H1 (cell line): Measurements from ENCODE around the gene SMARCA2. TPM values are rescaled to one million over a fixed set of nuclear protein-coding genes. Genes with fewer than 3 reads are reported as not detected.
A peak's percentile ranks its signal among the peaks of the same experiment; 100 is the strongest.

ENCODE experiments used
- CTCF ChIA-PET: fragments of 300-600 bp; sonication (Branson Sonifier 250); formaldehyde crosslinking; loops from one replicate; lab custom pipeline; 2021; ENCODE audit not compliant: partially characterized antibody; lab: Charles Lee
- POLR2A ChIA-PET: fragments of 300-600 bp; sonication (Branson Sonifier 250); formaldehyde crosslinking; loops from one replicate; lab custom pipeline; 2021; ENCODE audit warnings: inconsistent platforms; ENCODE audit not compliant: partially characterized antibody; lab: Charles Lee
- DNase-seq, 2 experiments: peaks; one replicate each; pipeline versions ENCODE4 v3.0.0 to v3.0.0-alpha.2; 2010 to 2022; ENCODE audit warnings: low spot score in 2 of 2, low read depth in 1 of 2, mixed read lengths in 1 of 2
- FAIRE-seq: peaks from 2 replicates; lab custom pipeline; 2011; peaks lifted over from hg19 to GRCh38; lab: Jason Lieb, UNC
- H2AFZ ChIP-seq: 2 replicates; pipeline ENCODE4 v1.8.1; 2012; ENCODE audit warnings: low read length, inconsistent platforms
- H2AK5ac ChIP-seq: 2 replicates; pipeline ENCODE4 v1.6.1; 2013; ENCODE audit warnings: low read depth, low read length
- H2BK120ac ChIP-seq: replicated peaks from 2 replicates; pipeline ENCODE3; 2013; ENCODE audit warnings: low read depth, low read length, inconsistent platforms
- H2BK12ac ChIP-seq: 2 replicates; pipeline ENCODE4 v1.6.1; 2013; ENCODE audit warnings: low read depth, low read length
- H2BK15ac ChIP-seq: 2 replicates; pipeline ENCODE4 v1.6.1; 2013; ENCODE audit warnings: low read length
- H2BK20ac ChIP-seq: 2 replicates; pipeline ENCODE4 v1.6.1; 2013; ENCODE audit warnings: low read length
- H2BK5ac ChIP-seq: 2 replicates; pipeline ENCODE4 v1.6.1; 2013; ENCODE audit warnings: low read depth, low read length
- H3K14ac ChIP-seq: 2 replicates; pipeline ENCODE4 v1.6.1; 2013; ENCODE audit warnings: inconsistent platforms; ENCODE audit not compliant: insufficient read length
- H3K18ac ChIP-seq: 2 replicates; pipeline ENCODE4 v1.6.1; 2013; ENCODE audit warnings: low read length; ENCODE audit errors: extremely low read depth
- H3K23ac ChIP-seq: 2 replicates; pipeline ENCODE4 v1.6.1; 2013; ENCODE audit warnings: inconsistent platforms; ENCODE audit not compliant: insufficient read length
- H3K23me2 ChIP-seq: 2 replicates; pipeline ENCODE4 v1.6.1; 2013; ENCODE audit warnings: low read depth, low read length
- H3K27ac ChIP-seq: 2 replicates; pipeline ENCODE4 v1.6.1; 2011; ENCODE audit warnings: low read depth, low read length, inconsistent platforms
- H3K27me3 ChIP-seq, 4 experiments: replicated peaks in 1 of 4; 1 replicate in 1 of 4; 2 replicates in 3 of 4; pipeline versions ENCODE4 v1.6.1 to v1.8.1; 2011 to 2013; ENCODE audit warnings: low read length in 3 of 4, mild to moderate bottlenecking in 3 of 4, inconsistent platforms in 2 of 4, mixed read lengths in 2 of 4, moderate library complexity in 1 of 4; ENCODE audit not compliant: control insufficient read depth in 3 of 4, insufficient read depth in 3 of 4; ENCODE audit errors: extremely low read depth in 1 of 4
- H3K36me3 ChIP-seq, 4 experiments: 2 replicates each; pipeline versions ENCODE4 v1.6.1 to v1.8.1; 2011 to 2013; ENCODE audit warnings: mild to moderate bottlenecking in 4 of 4, low read length in 3 of 4, moderate library complexity in 2 of 4, control low read depth in 1 of 4, inconsistent platforms in 1 of 4; ENCODE audit not compliant: insufficient read depth in 4 of 4, control insufficient read depth in 2 of 4
- H3K4ac ChIP-seq: replicated peaks from 2 replicates; pipeline ENCODE3; 2013; ENCODE audit warnings: low read length, low read depth, mixed read lengths, inconsistent platforms; ENCODE audit not compliant: insufficient read length
- H3K4me1 ChIP-seq, 4 experiments: replicated peaks in 1 of 4; 1 replicate in 1 of 4; 2 replicates in 3 of 4; pipeline versions ENCODE4 v1.6.1 to v1.8.1; 2011 to 2013; ENCODE audit warnings: low read length in 3 of 4, inconsistent platforms in 2 of 4, mixed read lengths in 1 of 4; ENCODE audit not compliant: insufficient read depth in 4 of 4, control insufficient read depth in 3 of 4
- H3K4me2 ChIP-seq, 2 experiments: 2 replicates each; pipeline versions ENCODE4 v1.6.1 to v1.8.1; 2011 to 2013; ENCODE audit warnings: low read depth in 2 of 2, low read length in 2 of 2, control low read depth in 1 of 2, inconsistent platforms in 1 of 2, mild to moderate bottlenecking in 1 of 2; ENCODE audit not compliant: insufficient read depth in 1 of 2
- H3K4me3 ChIP-seq, 4 experiments: fragments of 200-600, 300-600 bp in 1 of 4; sonication (generic), shearing (Covaris generic), sonication (Bioruptor Twin) in 1 of 4; 2 replicates each; pipeline versions ENCODE4 v1.5.1 to v1.8.1; 2011 to 2016; ENCODE audit warnings: low read length in 4 of 4, low read depth in 3 of 4, control low read depth in 2 of 4, inconsistent platforms in 2 of 4, mild to moderate bottlenecking in 2 of 4, mixed read lengths in 1 of 4, moderate library complexity in 1 of 4; ENCODE audit not compliant: insufficient read depth in 2 of 4; ENCODE audit errors: extremely low read depth in 1 of 4
- H3K56ac ChIP-seq: replicated peaks from 2 replicates; pipeline ENCODE3; 2013; ENCODE audit warnings: low read depth, mild to moderate bottlenecking, mixed read lengths, low read length, inconsistent platforms; ENCODE audit not compliant: insufficient read length
- H3K79me1 ChIP-seq: 2 replicates; pipeline ENCODE4 v1.6.1; 2013; ENCODE audit warnings: low read depth, low read length, control low read depth
- H3K79me2 ChIP-seq, 2 experiments: 2 replicates each; pipeline versions ENCODE4 v1.6.1 to v1.8.1; 2012 to 2013; ENCODE audit warnings: low read length in 2 of 2, mild to moderate bottlenecking in 2 of 2, inconsistent platforms in 1 of 2; ENCODE audit not compliant: insufficient read depth in 2 of 2, control insufficient read depth in 1 of 2
- H3K9ac ChIP-seq, 4 experiments: replicated peaks in 1 of 4; 1 replicate in 1 of 4; 2 replicates in 3 of 4; pipeline versions ENCODE4 v1.6.1 to v1.8.1; 2011 to 2013; ENCODE audit warnings: low read depth in 3 of 4, low read length in 3 of 4, control low read depth in 2 of 4, mild to moderate bottlenecking in 2 of 4, moderate library complexity in 2 of 4, inconsistent platforms in 1 of 4; ENCODE audit errors: extremely low read depth in 1 of 4
- H3K9me3 ChIP-seq, 2 experiments: 2 replicates each; pipeline versions ENCODE4 v1.6.1 to v1.8.1; 2012 to 2013; ENCODE audit warnings: mild to moderate bottlenecking in 2 of 2, moderate library complexity in 2 of 2, control low read depth in 1 of 2, inconsistent platforms in 1 of 2, low read depth in 1 of 2, low read length in 1 of 2, mixed read lengths in 1 of 2; ENCODE audit not compliant: insufficient read depth in 2 of 2
- H4K20me1 ChIP-seq, 2 experiments: replicated peaks in 1 of 2; 2 replicates each; pipeline versions ENCODE3 to v1.8.1; 2011 to 2013; ENCODE audit warnings: inconsistent platforms in 2 of 2, low read length in 2 of 2, mild to moderate bottlenecking in 1 of 2; ENCODE audit not compliant: insufficient read depth in 2 of 2, control insufficient read depth in 1 of 2
- H4K5ac ChIP-seq: 2 replicates; pipeline ENCODE4 v1.6.1; 2013; ENCODE audit warnings: low read length, low read depth, mixed read lengths, inconsistent platforms; ENCODE audit not compliant: insufficient read length
- H4K8ac ChIP-seq: 2 replicates; pipeline ENCODE4 v1.8.0; 2013; ENCODE audit warnings: mild to moderate bottlenecking, moderate library complexity, low read length, inconsistent platforms; ENCODE audit not compliant: insufficient read depth; ENCODE audit errors: extremely low read depth
- H4K91ac ChIP-seq: replicated peaks from 2 replicates; pipeline ENCODE3; 2013; ENCODE audit warnings: low read length, mixed read lengths, inconsistent platforms; ENCODE audit not compliant: insufficient read length
- CEBPB ChIP-seq: IDR thresholded peaks from 2 replicates; pipeline ENCODE4 v1.6.1; 2012; ENCODE audit warnings: low read depth, low read length
- CTCF ChIP-seq, 3 experiments: IDR thresholded peaks; 1 replicate in 2 of 3; 2 replicates in 1 of 3; pipeline versions ENCODE4 v1.5.1 to v1.6.1; 2011; ENCODE audit warnings: low read length in 3 of 3, mild to moderate bottlenecking in 3 of 3, inconsistent platforms in 2 of 3, low read depth in 1 of 3, moderate library complexity in 1 of 3; ENCODE audit not compliant: insufficient read depth in 1 of 3; ENCODE audit errors: control extremely low read depth in 1 of 3
- EGR1 ChIP-seq: IDR thresholded peaks from 2 replicates; pipeline ENCODE4 v1.6.1; 2011; ENCODE audit warnings: low read depth, low read length, borderline replicate concordance
- KDM5A ChIP-seq: fragments of 200-600 bp; IDR thresholded peaks from 2 replicates; pipeline ENCODE4 v1.7.1; 2012; ENCODE audit warnings: mild to moderate bottlenecking, low read length, inconsistent platforms, mixed read lengths
- MAX ChIP-seq: IDR thresholded peaks from 2 replicates; pipeline ENCODE4 v1.6.1; 2012; ENCODE audit warnings: inconsistent platforms
- NRF1 ChIP-seq: IDR thresholded peaks from 2 replicates; pipeline ENCODE4 v1.6.1; 2011; ENCODE audit warnings: mild to moderate bottlenecking, low read depth, low read length, improper control_type of control experiment
- POU5F1 ChIP-seq: IDR thresholded peaks from 2 replicates; pipeline ENCODE4 v1.6.1; 2011; ENCODE audit warnings: low read depth, mild to moderate bottlenecking, low read length, moderate library complexity
- SIN3A ChIP-seq, 2 experiments: IDR thresholded peaks in 1 of 2; conservative IDR thresholded peaks in 1 of 2; 2 replicates each; pipeline ENCODE4 v1.6.1; 2011 to 2012; ENCODE audit warnings: low read length in 2 of 2, improper control_type of control experiment in 1 of 2, low read depth in 1 of 2, mild to moderate bottlenecking in 1 of 2
- SP2 ChIP-seq: IDR thresholded peaks from 2 replicates; pipeline ENCODE4 v1.6.1; 2012; ENCODE audit warnings: mild to moderate bottlenecking, low read length, inconsistent platforms
- TAF7 ChIP-seq: optimal IDR thresholded peaks from 2 replicates; pipeline ENCODE3; 2011; ENCODE audit warnings: low read depth, mild to moderate bottlenecking, inconsistent platforms, low read length, moderate library complexity, borderline replicate concordance
- TEAD4 ChIP-seq: IDR thresholded peaks from 2 replicates; pipeline ENCODE4 v1.6.1; 2012; ENCODE audit warnings: low read depth, low read length, inconsistent platforms, mixed read lengths
- WGBS, 2 experiments: shearing (Covaris generic) in 1 of 2; methylation state at CpG; one replicate each; pipeline versions ENCODE4 v1.1.6 to v1.1.7; 2013 to 2015; ENCODE audit warnings: low lambda C conversion rate in 2 of 2, mixed read lengths in 2 of 2, inconsistent platforms in 1 of 2, low coverage in 1 of 2, missing lambda C conversion rate in 1 of 2; ENCODE audit not compliant: insufficient replicate concordance in 2 of 2, insufficient coverage in 1 of 2, insufficient read length in 1 of 2; ENCODE audit errors: extremely low coverage in 1 of 2, missing lambda C conversion rate in 1 of 2; 5-methylcytosine and 5-hydroxymethylcytosine counted together
- polyA plus RNA-seq, 7 experiments: library from polyadenylated mRNA; depleted of rRNA in 3 of 7; stranded (reverse) in 5 of 7; unstranded in 2 of 7; fragments of >200 nt in 5 of 7; fragments of 200-250 nt in 2 of 7; gene quantifications; 1 replicate in 5 of 7; 2 replicates in 1 of 7; 4 replicates in 1 of 7; pipeline versions ENCODE4 v1.2.1 to v1.2.3, GENCODE V29; 2011 to 2013; ENCODE audit warnings: missing spikeins in 2 of 7, mixed read lengths in 2 of 7
- total RNA-seq: library from RNA; stranded (reverse); fragmentation: NEBNext Ultra II Directional; extraction: Animal tissue kit (Norgen Biotek cat#: 25700); gene quantifications from 2 replicates; pipeline ENCODE4 v1.2.1, GENCODE V29; 2021

SMARCA2 gene
- total and polyA plus RNA-seq, 2 of the 8 experiments (the other 6 are each of a cell fraction or from before 2014, with no cell fraction given): 6.3 to 21.7 TPM

- Histone ChIP-seq H2BK120ac (no peak overlapping the region), H4K20me1 (no peaks in the 10 kb centered on the region), H3K4ac (no peak overlapping the region), H3K4me1 (no peaks in the 10 kb centered on the region), H2BK12ac (peak overlapping the region; percentile 6; the same call in 1 of the 2 replicates), H3K27ac (no peak overlapping the region), H2AFZ (no peak overlapping the region), H2BK5ac (no peak overlapping the region), H3K18ac (no peak overlapping the region), H2AK5ac (0 out of 2 replicates have a peak overlapping the region, but pooled peaks have one; percentile 30), H3K4me2 (no peak overlapping the region), H3K23me2 (peaks cover 2% of the 10 kb centered on the region; the same call in 1 of the 2 replicates), H4K5ac (no peak overlapping the region), H3K14ac (no peak overlapping the region), H3K4me3 (no peak overlapping the region), H3K9me3 (peaks cover 0 to 2% of the 10 kb centered on the region in 2 experiments; a peak in 1 of 4 replicates), H2BK15ac (no peak overlapping the region), H3K9ac (no peak overlapping the region), H3K79me2 (no peaks in the 10 kb centered on the region), H3K36me3 (no peaks in the 10 kb centered on the region), H3K56ac (no peak overlapping the region), H2BK20ac (peak overlapping the region; percentile 49; the same call in 1 of the 2 replicates), H3K79me1 (no peaks in the 10 kb centered on the region; the same call in 1 of the 2 replicates), H4K91ac (no peak overlapping the region), H3K27me3 (no peaks in the 10 kb centered on the region), H3K23ac (no peak overlapping the region), H4K8ac (no peak overlapping the region)
- ChIA-PET POLR2A (interaction anchor here (0.9 to 1.7 kb wide), 2 partner anchors 10 to 12 kb away, joined by 4 to 7 read pairs; no protein-coding TSS in a partner anchor), CTCF (interaction anchor here (1.0 to 7.3 kb wide), 9 partner anchors 11 to 396 kb away, joined by 3 to 48 read pairs (median 5); no protein-coding TSS in a partner anchor)
- WGBS, 2 experiments: 83% methylated on average over 1 of the region's 1 CpG; no CpG with 5 or more reads in 1 of the 2 experiments
- FAIRE-seq (no peak), DNase-seq (no peak)
- TF ChIP-seq TEAD4 (no peak), SIN3A (conservative IDR thresholded peaks at IDR 0.05 in 1 of 2, IDR thresholded peaks at IDR 0.05 in 1 of 2; ENCODE audit: low read depth in 1 of 2, low read length in 2 of 2) (no peak), TAF7 (no peak), CTCF (IDR thresholded peaks at IDR 0.05; ENCODE audit: control extremely low read depth in 1 of 3, insufficient read depth in 1 of 3, low read depth in 1 of 3, low read length in 3 of 3) (no peak), EGR1 (no peak), CEBPB (no peak), NRF1 (no peak), POU5F1 (no peak), KDM5A (no peak), MAX (no peak), SP2 (no peak)
Observed at GRCh38 chr9:2231101-2231500, 216.0 kb downstream of the SMARCA2 start.
